ENCODE results near the gene NBDY.

GRCh38 chrX:56764975-56765791 is 36.1 kb downstream of the NBDY start:
- no peak for TF ChIP-seq EZH2 (IDR thresholded peaks at IDR 0.05; ENCODE audit: low read length)
- TF ChIP-seq, protein P1, sequence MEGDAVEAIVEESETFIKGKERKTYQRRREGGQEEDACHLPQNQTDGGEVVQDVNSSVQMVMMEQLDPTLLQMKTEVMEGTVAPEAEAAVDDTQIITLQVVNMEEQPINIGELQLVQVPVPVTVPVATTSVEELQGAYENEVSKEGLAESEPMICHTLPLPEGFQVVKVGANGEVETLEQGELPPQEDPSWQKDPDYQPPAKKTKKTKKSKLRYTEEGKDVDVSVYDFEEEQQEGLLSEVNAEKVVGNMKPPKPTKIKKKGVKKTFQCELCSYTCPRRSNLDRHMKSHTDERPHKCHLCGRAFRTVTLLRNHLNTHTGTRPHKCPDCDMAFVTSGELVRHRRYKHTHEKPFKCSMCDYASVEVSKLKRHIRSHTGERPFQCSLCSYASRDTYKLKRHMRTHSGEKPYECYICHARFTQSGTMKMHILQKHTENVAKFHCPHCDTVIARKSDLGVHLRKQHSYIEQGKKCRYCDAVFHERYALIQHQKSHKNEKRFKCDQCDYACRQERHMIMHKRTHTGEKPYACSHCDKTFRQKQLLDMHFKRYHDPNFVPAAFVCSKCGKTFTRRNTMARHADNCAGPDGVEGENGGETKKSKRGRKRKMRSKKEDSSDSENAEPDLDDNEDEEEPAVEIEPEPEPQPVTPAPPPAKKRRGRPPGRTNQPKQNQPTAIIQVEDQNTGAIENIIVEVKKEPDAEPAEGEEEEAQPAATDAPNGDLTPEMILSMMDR (optimal IDR thresholded peaks at IDR 0.05 in 1 of 3, IDR thresholded peaks at IDR 0.05 in 1 of 3, conservative IDR thresholded peaks at IDR 0.05 in 1 of 3; ENCODE audit: extremely low read depth in 1 of 3, insufficient read depth in 2 of 3, low read length in 3 of 3): no peak

All from keratinocyte (primary cell).